ENCODE measurements around the gene GRIN2D.

- TF ChIP-seq, protein P1, sequence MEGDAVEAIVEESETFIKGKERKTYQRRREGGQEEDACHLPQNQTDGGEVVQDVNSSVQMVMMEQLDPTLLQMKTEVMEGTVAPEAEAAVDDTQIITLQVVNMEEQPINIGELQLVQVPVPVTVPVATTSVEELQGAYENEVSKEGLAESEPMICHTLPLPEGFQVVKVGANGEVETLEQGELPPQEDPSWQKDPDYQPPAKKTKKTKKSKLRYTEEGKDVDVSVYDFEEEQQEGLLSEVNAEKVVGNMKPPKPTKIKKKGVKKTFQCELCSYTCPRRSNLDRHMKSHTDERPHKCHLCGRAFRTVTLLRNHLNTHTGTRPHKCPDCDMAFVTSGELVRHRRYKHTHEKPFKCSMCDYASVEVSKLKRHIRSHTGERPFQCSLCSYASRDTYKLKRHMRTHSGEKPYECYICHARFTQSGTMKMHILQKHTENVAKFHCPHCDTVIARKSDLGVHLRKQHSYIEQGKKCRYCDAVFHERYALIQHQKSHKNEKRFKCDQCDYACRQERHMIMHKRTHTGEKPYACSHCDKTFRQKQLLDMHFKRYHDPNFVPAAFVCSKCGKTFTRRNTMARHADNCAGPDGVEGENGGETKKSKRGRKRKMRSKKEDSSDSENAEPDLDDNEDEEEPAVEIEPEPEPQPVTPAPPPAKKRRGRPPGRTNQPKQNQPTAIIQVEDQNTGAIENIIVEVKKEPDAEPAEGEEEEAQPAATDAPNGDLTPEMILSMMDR (IDR thresholded peaks at IDR 0.05), result no peak
- no peak for TF ChIP-seq POLR2AphosphoS5 (IDR thresholded peaks at IDR 0.05)
- TF ChIP-seq POLR2A (IDR thresholded peaks at IDR 0.05), result no peak
These were observed 4.6 kb downstream of the GRIN2D start for GRCh38 chr19:48398102-48398374.
